ENCODE data around the gene CITED2.

- TF ChIP-seq POLR2A (IDR thresholded peaks at IDR 0.05) (no peak), CTCF (IDR thresholded peaks at IDR 0.05) (no peak)
Measured at GRCh38 chr6:139370283-139370998, 4.0 kb downstream of the CITED2 start.

Data from uterus (tissue), 2 donors.